Body of pancreas (tissue), 4 donors: Measurements from ENCODE around the gene PNPLA2. TPM values are rescaled to one million over a fixed set of nuclear protein-coding genes. Genes with fewer than 3 reads are reported as not detected.

Experiments
- ATAC-seq: fragments of 150-250 bp; one replicate; pipeline ENCODE4 v1.9.1; 2016
- DNase-seq, 4 donors: peaks; one replicate each; pipeline ENCODE4 v3.0.0-alpha.2; 2019
- H3K27ac ChIP-seq, 4 donors: fragments of 200-600 bp; sonication (generic); 1 replicate in 3 of 4; 2 replicates in 1 of 4; pipeline versions ENCODE4 v1.5.1 to v1.6.1; 2016 to 2019; ENCODE audit warnings: mild to moderate bottlenecking in 1 of 4, mixed read lengths in 1 of 4, moderate library complexity in 1 of 4
- H3K27me3 ChIP-seq, 2 donors: fragments of 200-600 bp; sonication (generic); one replicate each; pipeline ENCODE4 v1.6.0; 2016; ENCODE audit warnings: mild to moderate bottlenecking in 1 of 2
- H3K36me3 ChIP-seq, 2 donors: fragments of 200-600 bp; sonication (generic); replicated peaks in 1 of 2; 2 replicates each; pipeline ENCODE4 v1.5.1; 2016; ENCODE audit warnings: low read depth in 2 of 2; ENCODE audit not compliant: insufficient read depth in 1 of 2
- H3K4me1 ChIP-seq: fragments of 200-600 bp; sonication (generic); one replicate; pipeline ENCODE4 v1.6.0; 2016
- H3K4me3 ChIP-seq, 2 donors: fragments of 200-600 bp; sonication (generic); 1 replicate in 1 of 2; 2 replicates in 1 of 2; pipeline ENCODE4 v1.5.1; 2016 to 2019
- H3K9me3 ChIP-seq, 3 donors: fragments of 200-600 bp; sonication (generic); 1 replicate in 2 of 3; 2 replicates in 1 of 3; pipeline ENCODE4 v1.5.1; 2016
- POLR2A ChIP-seq, 3 donors: fragments of 450-650 bp; IDR thresholded peaks; one replicate each; pipeline ENCODE4 v1.6.1; 2016; ENCODE audit warnings: antibody characterized with exemption in 3 of 3, mild to moderate bottlenecking in 2 of 3
- WGBS, 2 donors: methylation state at CpG; one replicate each; pipeline ENCODE4 v1.1.5; 2017; 5-methylcytosine and 5-hydroxymethylcytosine counted together
- intact Hi-C: fragments of 100-400 bp; cut with DNase I; formaldehyde crosslinking; loops from one replicate; pipeline ENCODE4 v1.15.1; 2023
- total RNA-seq, 2 donors: library from RNA; depleted of rRNA; stranded (reverse); fragments of >200 nt; gene quantifications; one replicate each; pipeline ENCODE4 v1.1.0, GENCODE V29; 2016
- TF ChIP-seq, protein P1 (sequence below), 7 experiments: fragments of 450-650 bp in 4 of 7; fragments of 200-600 bp in 3 of 7; sonication (generic) in 3 of 7; IDR thresholded peaks; one replicate each; pipeline ENCODE4 v1.5.1; 2016 to 2019; ENCODE audit warnings: antibody characterized with exemption in 7 of 7

Gene PNPLA2
- total RNA-seq, 2 donors from 2014 or later, result 72.1 to 351 TPM

DNA sequence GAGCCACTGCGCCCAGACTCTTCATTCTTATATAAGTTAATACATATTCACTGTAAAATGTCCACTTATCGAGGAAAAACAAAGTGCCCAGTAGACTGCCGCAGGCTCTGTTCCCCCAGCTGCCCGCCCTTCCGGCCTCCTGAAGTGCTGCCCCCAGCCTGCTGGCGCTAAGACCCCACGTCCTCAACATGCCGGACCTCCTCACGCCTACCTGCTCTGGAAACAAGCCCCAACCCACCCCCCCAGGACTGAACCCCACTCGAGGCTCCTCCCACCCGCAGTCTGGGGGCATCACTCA, 42.5 kb upstream of the PNPLA2 start:
- Histone ChIP-seq H3K27me3 (no peaks in the 10 kb centered on the region), H3K27ac (peak overlapping the region in 1 of 4 donors; percentile 70), H3K36me3 (peaks cover 0 to 5% of the 10 kb centered on the region in 2 donors), H3K4me1 (peaks cover 35% of the 10 kb centered on the region), H3K4me3 (no peak overlapping the region), H3K9me3 (no peaks in the 10 kb centered on the region)
- no peak for DNase-seq
- ATAC-seq, result no peak
- WGBS, 2 donors, result 36 to 58% methylated on average over 5 to 11 of the region's 11 CpGs
- TF ChIP-seq, protein P1, sequence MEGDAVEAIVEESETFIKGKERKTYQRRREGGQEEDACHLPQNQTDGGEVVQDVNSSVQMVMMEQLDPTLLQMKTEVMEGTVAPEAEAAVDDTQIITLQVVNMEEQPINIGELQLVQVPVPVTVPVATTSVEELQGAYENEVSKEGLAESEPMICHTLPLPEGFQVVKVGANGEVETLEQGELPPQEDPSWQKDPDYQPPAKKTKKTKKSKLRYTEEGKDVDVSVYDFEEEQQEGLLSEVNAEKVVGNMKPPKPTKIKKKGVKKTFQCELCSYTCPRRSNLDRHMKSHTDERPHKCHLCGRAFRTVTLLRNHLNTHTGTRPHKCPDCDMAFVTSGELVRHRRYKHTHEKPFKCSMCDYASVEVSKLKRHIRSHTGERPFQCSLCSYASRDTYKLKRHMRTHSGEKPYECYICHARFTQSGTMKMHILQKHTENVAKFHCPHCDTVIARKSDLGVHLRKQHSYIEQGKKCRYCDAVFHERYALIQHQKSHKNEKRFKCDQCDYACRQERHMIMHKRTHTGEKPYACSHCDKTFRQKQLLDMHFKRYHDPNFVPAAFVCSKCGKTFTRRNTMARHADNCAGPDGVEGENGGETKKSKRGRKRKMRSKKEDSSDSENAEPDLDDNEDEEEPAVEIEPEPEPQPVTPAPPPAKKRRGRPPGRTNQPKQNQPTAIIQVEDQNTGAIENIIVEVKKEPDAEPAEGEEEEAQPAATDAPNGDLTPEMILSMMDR (IDR thresholded peaks at IDR 0.05), result no peak
- no peak for TF ChIP-seq POLR2A (IDR thresholded peaks at IDR 0.05)
- intact Hi-C loops, result no loop called here

DNA sequence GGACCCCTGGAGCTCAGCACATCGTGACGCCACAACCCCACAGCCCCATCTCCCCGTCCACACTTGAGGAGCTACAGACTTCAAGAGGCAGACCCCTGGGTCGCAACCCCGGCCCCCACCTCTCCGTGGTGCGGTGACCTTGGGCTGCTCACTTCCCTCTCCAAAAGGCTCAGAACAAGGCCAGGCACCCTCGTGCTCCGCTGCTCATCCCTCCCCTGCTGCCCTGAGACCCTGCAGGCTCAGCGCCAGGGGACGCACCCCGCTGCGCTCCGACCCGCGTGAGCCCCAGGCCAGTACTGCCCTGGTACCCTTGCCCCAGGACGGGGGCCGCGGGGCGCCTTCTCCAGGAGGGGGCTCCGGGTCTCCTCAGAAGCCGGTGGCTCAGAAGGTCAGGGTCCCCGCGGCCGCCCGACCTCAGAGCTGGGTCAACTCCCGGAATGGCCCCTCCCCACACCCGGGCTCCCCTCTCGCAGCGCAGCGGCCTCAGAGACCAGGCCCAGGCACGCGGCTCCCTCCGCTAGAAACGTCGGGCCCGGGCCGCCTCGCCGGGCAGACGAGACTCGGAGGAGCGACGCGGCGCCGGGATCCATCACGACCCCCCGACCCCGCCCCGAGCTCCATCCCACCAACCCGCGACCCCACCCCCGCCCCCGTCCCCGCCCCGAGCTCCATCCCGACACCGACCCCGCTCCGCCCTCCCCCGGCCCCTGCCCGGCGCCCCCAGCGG, 42.0 kb upstream of the PNPLA2 start:
- intact Hi-C loops, result no loop called here
- 2% methylated on average over 23 of the region's 65 CpGs; no CpG with 5 or more reads in 1 of the 2 donors for WGBS, 2 donors
- H3K4me3 ChIP-seq, result peak overlapping the region; percentile 67 to 92
- peaks cover 35% of the 10 kb centered on the region for H3K4me1 ChIP-seq
- H3K27me3 ChIP-seq, result no peaks in the 10 kb centered on the region
- peaks cover 0 to 5% of the 10 kb centered on the region in 2 donors for H3K36me3 ChIP-seq
- ATAC-seq, result peak; percentile 24
- H3K27ac ChIP-seq, result peak overlapping the region; percentile 63 to 82 (median 73)
- H3K9me3 ChIP-seq, result no peaks in the 10 kb centered on the region
- TF ChIP-seq, protein P1 (IDR thresholded peaks at IDR 0.05), result no peak
- TF ChIP-seq POLR2A (IDR thresholded peaks at IDR 0.05), result no peak
- DNase-seq, result peak in 3 of 4 donors; percentile 21 to 35 (median 32)

DNA sequence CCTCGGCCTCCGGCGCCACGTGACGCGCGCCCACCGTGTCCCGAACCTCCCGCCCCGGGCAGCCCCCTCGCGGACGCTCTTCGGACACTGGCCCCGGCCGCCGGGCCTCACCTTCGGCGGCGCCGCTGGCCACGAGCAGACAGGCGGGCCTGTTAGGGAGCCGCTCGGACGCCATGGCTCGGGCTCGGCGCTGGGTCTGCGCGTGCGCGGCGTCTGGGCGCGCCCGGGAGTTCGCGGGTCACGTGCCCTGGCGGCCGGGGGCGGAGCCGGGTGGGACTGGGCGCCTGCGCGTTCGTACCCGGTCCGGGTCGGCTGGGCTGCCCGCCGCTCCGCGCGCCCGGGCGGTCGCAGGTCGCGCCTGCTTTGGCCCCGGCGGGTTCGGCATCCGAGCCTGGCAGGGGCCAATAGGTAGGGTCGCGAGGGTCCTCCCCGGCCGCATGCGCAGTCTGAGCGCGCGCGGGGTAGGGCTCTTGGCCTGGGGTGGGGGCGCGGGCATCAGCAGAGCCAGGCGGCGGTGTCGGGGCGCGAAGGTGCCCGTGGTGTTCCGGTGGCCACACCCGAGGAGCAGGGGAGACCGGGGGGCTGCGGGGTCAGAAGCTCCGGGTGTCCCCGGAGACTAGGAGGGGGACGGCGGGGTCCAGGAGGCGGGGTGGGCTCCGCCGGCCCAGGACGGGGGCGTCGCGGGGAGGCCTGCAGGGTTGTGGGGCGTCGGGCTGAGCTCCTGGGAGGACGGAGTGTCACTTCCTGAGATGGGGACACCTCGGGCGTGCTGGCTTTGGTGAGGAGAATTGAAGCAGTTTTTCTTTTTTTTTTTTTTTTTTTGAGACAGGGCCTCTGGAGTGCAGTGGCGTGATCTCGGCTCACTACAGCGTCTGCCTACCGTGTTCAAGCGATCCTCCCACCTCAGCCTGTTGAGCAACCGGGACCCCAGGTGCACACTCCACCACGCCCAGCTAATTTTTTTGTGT, 41.1 kb upstream of the PNPLA2 start, which contains the start of gene GATD1:
Gene GATD1, minus strand, starts transcription at position 200 of the 968 bp plus-strand sequence. Its CDS starts 25 bp downstream, at position 175.
- peaks cover 0 to 4% of the 10 kb centered on the region in 2 donors for H3K36me3 ChIP-seq
- 2 to 6% methylated on average over 10 to 88 of the region's 110 CpGs for WGBS, 2 donors
- no peaks in the 10 kb centered on the region for H3K9me3 ChIP-seq
- TF ChIP-seq, protein P1 (IDR thresholded peaks at IDR 0.05), result no peak
- TF ChIP-seq POLR2A (IDR thresholded peaks at IDR 0.05), result peak; percentile 58 to 74 (median 65)
- H3K4me1 ChIP-seq, result peaks cover 35% of the 10 kb centered on the region
- peak within 1 kb of the TSS; percentile 63 to 82 (median 73) for H3K27ac ChIP-seq
- ATAC-seq, result peak; percentile 94
- peak within 1 kb of the TSS; percentile 67 to 92 for H3K4me3 ChIP-seq
- intact Hi-C loops, result no loop called here
- H3K27me3 ChIP-seq, result no peaks in the 10 kb centered on the region
- DNase-seq, result peak; percentile 92 to 94 (median 94)

DNA sequence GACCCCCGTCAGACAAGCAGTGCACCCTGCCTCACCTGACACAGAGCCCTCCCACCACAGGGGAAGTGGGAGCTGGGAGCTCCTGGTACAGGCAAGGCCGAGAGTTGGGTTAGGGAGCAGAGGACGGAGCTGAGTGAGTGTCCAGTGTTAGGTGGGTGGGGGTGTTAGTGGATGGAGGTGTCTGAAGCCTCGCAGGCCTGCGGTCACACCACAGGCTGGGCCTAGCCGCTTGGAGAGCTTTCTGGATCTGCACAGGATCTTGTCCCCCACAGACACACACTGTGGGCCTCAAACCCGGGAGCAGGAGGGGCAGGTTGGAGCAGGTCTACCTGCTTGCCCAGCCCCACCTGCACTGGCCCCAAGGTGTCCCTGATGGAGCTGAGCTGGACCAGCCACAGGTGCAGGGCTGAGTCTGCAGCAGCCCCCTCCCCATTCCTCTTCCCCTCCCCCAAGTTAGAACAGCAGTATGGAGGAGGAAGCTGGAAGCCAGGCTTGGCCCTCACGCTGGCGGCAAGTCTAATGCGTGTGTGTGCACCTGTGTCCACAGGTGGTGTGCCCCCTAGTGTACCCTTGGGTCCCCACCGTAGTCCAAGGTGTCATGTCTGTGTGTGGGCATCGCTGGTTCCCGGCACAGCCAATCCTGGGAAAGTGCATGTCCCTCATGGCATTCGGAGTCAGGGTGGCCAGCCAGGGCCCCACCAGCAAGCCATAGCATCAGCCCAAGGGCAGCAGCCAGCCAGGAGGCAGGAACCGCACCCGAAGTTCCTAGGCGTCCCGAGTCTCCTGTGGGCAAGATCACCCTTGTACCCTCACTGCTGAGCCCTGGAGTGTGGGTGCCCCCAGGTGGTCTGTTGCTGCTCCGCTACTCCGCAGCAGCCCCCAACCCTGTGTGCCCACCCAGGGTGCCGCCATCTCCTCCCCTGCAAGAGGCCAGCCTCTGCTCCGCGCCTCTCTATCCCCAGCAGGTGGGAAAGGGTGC, 39.4 kb upstream of the PNPLA2 start:
- H3K27ac ChIP-seq, result no peak overlapping the region
- TF ChIP-seq POLR2A (IDR thresholded peaks at IDR 0.05), result no peak
- TF ChIP-seq, protein P1 (IDR thresholded peaks at IDR 0.05), result no peak
- H3K4me1 ChIP-seq, result peaks cover 48% of the 10 kb centered on the region
- H3K27me3 ChIP-seq, result no peaks in the 10 kb centered on the region
- H3K36me3 ChIP-seq, result no peaks in the 10 kb centered on the region
- DNase-seq, result peak in 1 of 4 donors; percentile 11
- intact Hi-C loops, result no loop called here
- no peaks in the 10 kb centered on the region for H3K9me3 ChIP-seq
- no peak overlapping the region for H3K4me3 ChIP-seq
- WGBS, 2 donors, result 84 to 93% methylated on average over 7 to 21 of the region's 23 CpGs
- no peak for ATAC-seq
